ENCODE data around the gene DPYD.

DNA sequence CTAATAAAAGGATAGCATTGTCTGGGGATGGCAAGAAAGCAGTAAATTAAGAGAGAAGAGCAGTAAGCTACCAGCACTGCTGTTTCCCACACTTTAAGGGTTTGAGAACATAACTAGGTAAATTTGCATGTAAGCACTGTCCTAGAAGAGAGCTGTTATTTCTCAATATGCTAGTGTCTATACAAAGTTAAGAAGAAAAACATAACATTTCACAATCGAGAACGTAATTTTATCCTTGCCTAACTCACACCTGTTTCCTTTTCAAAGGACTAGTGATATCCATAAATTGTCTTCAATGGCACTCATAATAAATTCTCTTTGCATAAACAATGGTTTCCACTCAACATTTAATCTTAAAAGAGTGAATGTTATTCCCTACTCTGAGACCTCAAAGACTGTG lies 623.2 kb downstream of the DPYD start:
- TF ChIP-seq, protein P1, sequence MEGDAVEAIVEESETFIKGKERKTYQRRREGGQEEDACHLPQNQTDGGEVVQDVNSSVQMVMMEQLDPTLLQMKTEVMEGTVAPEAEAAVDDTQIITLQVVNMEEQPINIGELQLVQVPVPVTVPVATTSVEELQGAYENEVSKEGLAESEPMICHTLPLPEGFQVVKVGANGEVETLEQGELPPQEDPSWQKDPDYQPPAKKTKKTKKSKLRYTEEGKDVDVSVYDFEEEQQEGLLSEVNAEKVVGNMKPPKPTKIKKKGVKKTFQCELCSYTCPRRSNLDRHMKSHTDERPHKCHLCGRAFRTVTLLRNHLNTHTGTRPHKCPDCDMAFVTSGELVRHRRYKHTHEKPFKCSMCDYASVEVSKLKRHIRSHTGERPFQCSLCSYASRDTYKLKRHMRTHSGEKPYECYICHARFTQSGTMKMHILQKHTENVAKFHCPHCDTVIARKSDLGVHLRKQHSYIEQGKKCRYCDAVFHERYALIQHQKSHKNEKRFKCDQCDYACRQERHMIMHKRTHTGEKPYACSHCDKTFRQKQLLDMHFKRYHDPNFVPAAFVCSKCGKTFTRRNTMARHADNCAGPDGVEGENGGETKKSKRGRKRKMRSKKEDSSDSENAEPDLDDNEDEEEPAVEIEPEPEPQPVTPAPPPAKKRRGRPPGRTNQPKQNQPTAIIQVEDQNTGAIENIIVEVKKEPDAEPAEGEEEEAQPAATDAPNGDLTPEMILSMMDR (conservative IDR thresholded peaks at IDR 0.05) = no peak
- TF ChIP-seq ZFX (IDR thresholded peaks at IDR 0.05) = no peak

Measured in C4-2B (cell line).